Anterior cingulate cortex (tissue), 58 donors: ENCODE measurements around the gene YBX1.
"Not testable (repeated sequence)": the region's sequence is repeated elsewhere in the genome, so short reads cannot be mapped to it uniquely, and the experiment has no call there.

Source experiments
- DNase-seq, 58 donors: peaks; one replicate each; lab custom pipeline; 2025; lab: John Stamatoyannopoulos, UW

YBX1 gene

DNA sequence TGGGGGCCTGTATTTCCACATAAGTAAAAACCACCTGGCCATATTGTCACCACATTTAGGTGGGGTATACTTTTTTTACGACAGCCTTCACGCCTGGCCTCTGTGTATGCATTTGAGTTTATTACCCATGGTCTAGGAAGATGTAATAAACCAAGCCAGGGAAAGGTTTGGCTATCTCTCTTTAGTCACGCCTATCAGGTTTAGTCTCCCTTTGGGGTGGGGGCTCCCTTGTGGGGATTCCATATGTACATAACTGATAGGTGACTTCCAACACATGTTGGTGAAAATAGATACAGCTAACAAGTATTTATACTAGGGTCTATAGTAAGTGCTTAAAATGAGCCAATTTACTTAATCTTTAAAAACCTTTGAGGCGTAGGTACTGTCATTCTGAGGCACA is 4.2 kb downstream of the YBX1 start:
- DNase-seq = no peak

DNA sequence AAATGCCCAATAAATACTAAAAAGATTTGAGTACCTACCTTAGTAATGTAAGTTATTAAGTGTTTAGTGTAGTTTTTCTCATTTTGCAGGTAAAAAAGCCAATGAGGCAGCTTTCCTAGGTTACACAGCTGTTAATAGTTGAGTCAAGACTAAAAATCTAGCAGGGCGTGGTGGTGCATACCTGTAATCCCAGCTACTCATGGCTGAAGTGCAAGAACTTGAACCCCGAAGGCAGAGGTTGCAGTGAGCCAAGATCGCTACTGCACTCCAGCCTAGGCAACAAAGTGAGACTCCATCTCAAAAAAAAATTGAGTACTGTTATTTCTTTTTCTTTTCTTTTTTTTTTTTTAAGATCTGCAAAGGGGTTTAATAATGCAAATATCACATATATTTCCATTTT is 7.7 kb downstream of the YBX1 start:
- DNase-seq = no peak

DNA sequence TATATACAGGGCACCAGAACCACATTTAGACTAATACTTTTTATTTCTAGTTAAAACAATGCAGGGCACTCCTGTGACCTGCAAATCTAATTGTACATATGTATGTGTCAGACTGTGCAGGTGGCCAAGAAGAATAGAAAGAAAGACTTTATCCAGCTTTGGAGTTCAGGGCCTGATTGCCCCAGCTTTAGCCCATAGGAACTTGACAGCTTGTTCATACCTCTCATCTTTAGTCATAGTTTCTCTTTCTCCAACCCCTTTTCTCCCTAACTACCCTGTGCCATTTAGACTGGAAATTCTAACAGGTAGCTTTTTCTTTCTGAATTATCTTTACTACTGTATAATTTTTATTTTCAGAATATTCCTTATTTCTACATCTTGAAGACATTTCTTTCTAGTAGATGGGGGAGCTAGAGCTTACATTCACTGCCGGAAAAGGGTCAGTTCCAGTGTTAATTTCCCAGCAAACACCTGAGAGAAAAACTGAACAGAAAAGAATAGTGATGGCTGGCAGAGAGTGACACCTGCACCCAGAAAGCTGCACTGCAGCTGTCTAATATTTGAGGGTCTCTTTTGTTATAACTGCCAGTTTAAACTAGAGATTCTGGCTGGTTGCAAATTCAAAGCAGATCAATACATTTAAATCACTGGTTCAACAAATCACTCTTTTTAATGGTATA is 8.4 kb downstream of the YBX1 start:
- DNase-seq = no peak

DNA sequence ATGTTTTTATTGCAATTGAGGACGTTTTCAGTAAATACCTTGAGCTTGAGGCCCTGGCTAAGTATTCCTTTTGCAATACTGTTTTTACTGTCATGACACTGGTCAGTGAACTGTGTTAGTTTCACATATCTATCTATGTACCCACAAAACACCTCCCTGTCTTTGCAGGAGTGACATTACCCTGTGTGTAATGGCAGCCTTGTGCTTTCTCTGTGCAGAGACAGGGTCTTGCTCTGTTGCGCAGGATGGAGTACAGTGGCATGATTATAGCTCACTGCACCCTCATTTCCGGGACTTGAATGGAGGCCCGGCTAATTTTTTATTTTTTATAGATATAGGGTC is 8.9 kb downstream of the YBX1 start:
- no peak for DNase-seq

- DNase-seq = no peak
Measured at GRCh38 chr1:42692461-42692860, 10.2 kb downstream of the YBX1 start.

DNA sequence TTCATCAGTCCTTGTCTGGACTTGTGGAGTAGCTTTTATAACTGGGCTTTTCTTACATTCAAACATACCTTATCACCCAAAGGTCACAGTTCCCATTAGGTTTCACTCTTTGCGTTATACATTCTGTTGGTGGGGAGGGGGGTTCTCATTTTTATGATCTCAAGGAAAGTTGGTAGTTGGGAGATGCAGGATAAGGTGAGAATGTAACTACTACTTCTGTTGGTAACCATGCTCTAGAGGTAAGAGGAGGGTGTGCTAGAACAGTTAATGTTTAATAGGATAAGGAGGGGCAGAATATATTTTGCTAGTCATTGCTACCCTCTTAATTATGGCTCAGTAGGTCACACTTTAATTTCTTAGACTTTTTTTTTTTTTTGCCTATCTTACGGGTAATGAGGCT is 10.7 kb downstream of the YBX1 start:
- no peak for DNase-seq

- DNase-seq = no peak
Measured at GRCh38 chr1:42698081-42698813, 16.0 kb downstream of the YBX1 start.

DNA sequence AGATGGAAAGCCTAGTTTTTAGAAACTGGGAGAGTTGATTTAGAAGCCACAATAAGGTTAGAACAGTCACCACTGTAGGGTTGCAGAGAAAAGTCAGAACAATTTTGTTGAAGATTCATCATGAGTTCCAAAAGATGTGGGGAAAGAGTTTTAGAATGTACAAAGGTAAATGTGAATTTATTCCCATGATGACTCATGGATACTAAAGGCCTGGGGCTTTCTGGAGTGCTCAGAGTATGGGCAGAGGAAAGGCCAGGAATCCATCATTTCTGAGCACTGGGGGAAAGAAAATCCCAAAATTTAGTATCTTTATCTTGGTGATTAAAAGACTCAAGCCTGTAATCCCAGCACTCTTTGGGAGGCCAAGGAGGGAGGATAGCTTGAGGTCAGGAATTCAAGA is 17.8 kb downstream of the YBX1 start:
- DNase-seq = no peak

- DNase-seq = no peak
Measured at GRCh38 chr1:42703888-42704464, 21.8 kb downstream of the YBX1 start.

GRCh38 chr1:42712808-42713207 is 30.6 kb downstream of the YBX1 start:
- DNase-seq = not testable (repeated sequence)

DNA sequence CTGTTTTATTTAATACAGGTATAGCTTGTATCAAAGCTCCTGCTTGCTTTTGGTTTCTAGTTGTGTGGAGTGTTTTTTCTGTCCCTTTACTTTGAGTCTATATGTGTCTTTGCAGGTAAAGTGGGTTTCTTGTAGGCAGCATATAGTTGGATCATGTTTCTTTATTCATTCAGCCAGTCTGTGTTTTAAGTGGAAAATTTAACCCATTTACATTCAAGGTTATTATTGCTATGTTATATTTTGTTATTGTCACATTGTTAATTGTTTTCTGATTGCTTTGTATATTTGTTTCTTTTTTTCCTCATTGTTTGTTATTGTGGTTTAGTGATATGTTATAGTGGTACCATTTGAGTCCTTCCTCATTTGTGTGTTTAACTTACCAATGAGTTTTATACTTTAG is 31.1 kb downstream of the YBX1 start:
- no peak for DNase-seq

DNA sequence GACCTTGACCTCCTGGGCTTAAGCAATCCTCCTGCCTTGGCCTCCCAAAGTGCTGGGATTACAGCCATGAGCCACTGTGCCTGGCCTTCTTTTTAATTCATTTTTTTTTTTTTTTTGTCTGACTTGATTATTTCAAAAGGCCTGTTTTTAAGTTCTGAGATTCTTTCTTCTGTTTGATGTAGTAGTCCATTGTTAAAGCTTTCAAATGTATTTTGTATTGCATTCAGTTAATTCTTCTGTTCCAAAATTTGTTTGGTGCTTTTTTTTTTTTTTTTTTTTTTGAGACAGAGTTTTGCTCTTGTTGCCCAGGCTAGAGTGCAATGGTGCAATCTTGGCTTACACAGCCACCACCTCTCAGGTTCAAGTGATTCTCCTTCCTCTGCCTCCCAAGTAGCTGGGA is 32.2 kb downstream of the YBX1 start:
- DNase-seq = not testable (repeated sequence)

DNA sequence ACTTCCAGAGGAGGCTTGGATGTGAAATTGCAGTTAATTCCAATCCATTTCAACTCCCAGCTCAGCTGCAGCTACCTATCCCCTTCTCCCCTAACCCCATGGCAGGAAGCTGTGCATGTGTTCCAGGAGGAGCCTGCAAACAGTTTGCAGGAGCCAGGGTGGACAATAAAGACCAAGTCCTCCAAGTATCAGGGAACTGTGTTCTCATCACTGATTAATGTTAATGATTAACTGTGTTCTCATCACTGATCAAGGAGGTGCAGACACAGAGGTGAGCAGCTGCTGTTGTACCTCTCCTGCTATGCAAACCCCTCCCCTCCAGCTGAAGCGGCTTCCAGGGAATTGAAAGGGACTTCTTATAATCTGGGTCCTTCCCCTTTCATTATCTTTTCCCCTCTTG is 38.6 kb downstream of the YBX1 start:
- no peak for DNase-seq

GRCh38 chr1:42721926-42722325 is 39.7 kb downstream of the YBX1 start:
- no peak for DNase-seq

GRCh38 chr1:42722403-42722802 is 40.2 kb downstream of the YBX1 start:
- not testable (repeated sequence) for DNase-seq

DNA sequence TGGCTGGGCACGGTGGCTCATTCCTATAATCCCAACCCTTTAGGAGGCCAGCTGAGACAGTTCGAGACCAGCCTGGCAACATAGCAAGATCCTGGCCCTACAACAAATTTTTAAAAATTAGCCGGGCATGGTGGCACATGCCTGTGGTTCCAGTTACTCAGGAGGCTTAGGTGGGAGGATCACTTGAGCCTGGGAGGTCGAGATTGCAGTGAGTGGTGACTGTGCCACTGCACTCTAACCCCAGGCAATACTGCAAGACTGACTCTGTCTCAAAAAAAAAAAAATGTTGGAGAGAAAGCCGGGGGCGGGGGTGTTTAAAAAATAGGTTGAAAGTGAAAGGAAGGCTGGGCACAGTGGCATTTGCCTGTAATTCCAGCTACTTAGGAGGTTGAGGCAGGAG is 41.3 kb downstream of the YBX1 start:
- DNase-seq = no peak

- not testable (repeated sequence) for DNase-seq
Measured at GRCh38 chr1:42725820-42726219, 43.6 kb downstream of the YBX1 start.

GRCh38 chr1:42730002-42730401 is 47.8 kb downstream of the YBX1 start:
- DNase-seq = no peak

GRCh38 chr1:42730988-42731387 is 48.8 kb downstream of the YBX1 start:
- DNase-seq = no peak

- DNase-seq = no peak
Measured at GRCh38 chr1:42731585-42731984, 49.4 kb downstream of the YBX1 start.

DNA sequence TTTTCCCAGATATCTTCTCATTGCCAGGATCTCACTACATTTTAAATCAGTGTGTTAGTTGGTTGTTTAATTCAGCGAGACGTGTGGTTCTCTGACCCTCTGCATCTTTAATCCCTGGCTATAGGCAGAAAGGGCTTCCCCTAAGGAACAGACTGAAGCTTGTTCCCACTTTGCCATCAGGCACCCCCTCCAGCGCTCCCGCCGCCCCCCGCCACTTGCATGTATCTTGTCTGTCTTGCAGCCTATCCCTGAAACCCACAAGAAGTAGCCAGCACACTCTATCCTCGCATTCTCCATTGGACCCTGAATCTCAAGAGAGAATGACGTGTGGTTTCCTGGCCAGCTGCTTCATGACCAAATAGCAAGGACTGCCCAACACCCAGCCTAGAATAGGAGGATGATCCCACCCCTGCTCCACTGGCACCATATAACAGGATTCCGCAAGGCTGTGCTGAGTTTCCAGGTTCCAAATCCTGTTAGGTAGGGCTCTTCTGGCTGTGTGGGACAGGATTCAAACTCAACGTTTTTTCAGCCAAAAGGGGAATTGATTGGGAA is 50.0 kb downstream of the YBX1 start:
- DNase-seq = no peak
